Measurements from ENCODE around the gene DNAJC3. TPM values are rescaled to one million over a fixed set of nuclear protein-coding genes. Genes with fewer than 3 reads are reported as not detected.
"Not testable (repeated sequence)": the region's sequence is repeated elsewhere in the genome, so short reads cannot be mapped to it uniquely, and the experiment has no call there.

The DNAJC3 gene
- polyA plus RNA-seq, 1 donor = 15.8 TPM

- no peak for DNase-seq
Observed at GRCh38 chr13:95676105-95676761, 706 bp upstream of the DNAJC3 start.

- peak; percentile 11 for DNase-seq
Observed at GRCh38 chr13:95677564-95678266, 776 bp downstream of the DNAJC3 start.

GRCh38 chr13:95678967-95679366 lies 2.0 kb downstream of the DNAJC3 start:
- no peak for DNase-seq

GRCh38 chr13:95679722-95680121 lies 2.8 kb downstream of the DNAJC3 start:
- DNase-seq = no peak

GRCh38 chr13:95684418-95684817 lies 7.5 kb downstream of the DNAJC3 start:
- DNase-seq = no peak

- not testable (repeated sequence) for DNase-seq
Observed at GRCh38 chr13:95684960-95685359, 8.0 kb downstream of the DNAJC3 start.

- no peak for DNase-seq
Observed at GRCh38 chr13:95689582-95689926, 12.6 kb downstream of the DNAJC3 start.

- not testable (repeated sequence) for DNase-seq
Observed at GRCh38 chr13:95690986-95691385, 14.0 kb downstream of the DNAJC3 start.

GRCh38 chr13:95697052-95697680 lies 20.2 kb downstream of the DNAJC3 start:
- no peak for DNase-seq

- no peak for DNase-seq
Observed at GRCh38 chr13:95698047-95698749, 21.3 kb downstream of the DNAJC3 start.

- no peak for DNase-seq
Observed at GRCh38 chr13:95703576-95703975, 26.6 kb downstream of the DNAJC3 start.

GRCh38 chr13:95704510-95704909 lies 27.6 kb downstream of the DNAJC3 start:
- no peak for DNase-seq

- no peak for DNase-seq
Observed at GRCh38 chr13:95706356-95706755, 29.4 kb downstream of the DNAJC3 start.

GRCh38 chr13:95707035-95707434 lies 30.1 kb downstream of the DNAJC3 start:
- no peak for DNase-seq

- DNase-seq = no peak
Observed at GRCh38 chr13:95707442-95708390, 30.8 kb downstream of the DNAJC3 start.

- DNase-seq = no peak
Observed at GRCh38 chr13:95708391-95708774, 31.4 kb downstream of the DNAJC3 start.

- no peak for DNase-seq
Observed at GRCh38 chr13:95708811-95709500, 32.0 kb downstream of the DNAJC3 start.

- no peak for DNase-seq
Observed at GRCh38 chr13:95710313-95710712, 33.4 kb downstream of the DNAJC3 start.

- not testable (repeated sequence) for DNase-seq
Observed at GRCh38 chr13:95712846-95713245, 35.9 kb downstream of the DNAJC3 start.

GRCh38 chr13:95713651-95714050 lies 36.7 kb downstream of the DNAJC3 start:
- DNase-seq = no peak

- no peak for DNase-seq
Observed at GRCh38 chr13:95714142-95714832, 37.3 kb downstream of the DNAJC3 start.
